NCI-H2196 (cell line): ENCODE results near the gene SLC43A2.
"Not testable (repeated sequence)": the region's sequence is repeated elsewhere in the genome, so short reads cannot be mapped to it uniquely, and the experiment has no call there.

Experiments
- DNase-seq: peaks from one replicate; lab custom pipeline; 2025; ENCODE audit not compliant: unreplicated experiment; lab: John Stamatoyannopoulos, UW

Gene SLC43A2

DNA sequence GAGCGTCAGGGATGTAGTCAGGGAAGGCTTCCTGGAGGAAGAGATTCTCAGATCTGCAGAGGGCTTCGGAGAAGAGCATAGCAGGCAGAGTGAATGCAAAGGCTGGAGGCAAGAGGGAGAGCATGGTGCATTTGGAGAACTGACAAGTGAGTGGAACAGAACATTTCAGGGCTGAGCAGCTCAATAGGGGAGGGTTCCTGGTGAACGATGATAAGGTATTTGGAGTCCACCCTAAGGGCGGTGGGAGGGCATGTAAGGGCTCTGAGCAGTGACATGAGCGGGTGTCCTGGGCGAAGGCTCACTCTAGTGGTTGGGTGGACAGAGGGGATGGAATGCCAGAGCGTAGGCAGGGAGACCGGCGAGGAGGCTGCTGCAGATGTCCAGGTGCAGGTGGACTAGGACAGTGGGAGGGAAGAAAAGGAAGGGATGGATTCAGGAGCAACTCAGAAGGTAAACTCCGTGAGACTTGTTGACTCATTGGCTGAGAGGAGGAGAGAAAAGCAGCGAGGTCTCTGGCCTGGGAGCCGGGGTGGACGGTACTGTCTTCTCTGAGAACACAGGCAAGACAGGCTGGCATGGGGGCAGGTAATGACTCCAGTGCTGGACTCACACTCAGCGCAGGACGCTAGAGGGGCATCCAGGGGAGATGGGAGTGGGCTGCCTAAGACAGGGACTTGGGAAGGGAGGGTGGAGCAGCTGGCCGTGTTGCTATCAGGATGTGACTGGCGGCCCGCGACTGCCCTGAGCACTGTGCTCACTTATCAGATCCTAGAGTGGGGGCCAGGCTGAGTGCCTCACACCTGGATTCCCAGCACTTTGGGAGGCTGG is 64.6 kb downstream of the SLC43A2 start:
- DNase-seq, result no peak

DNA sequence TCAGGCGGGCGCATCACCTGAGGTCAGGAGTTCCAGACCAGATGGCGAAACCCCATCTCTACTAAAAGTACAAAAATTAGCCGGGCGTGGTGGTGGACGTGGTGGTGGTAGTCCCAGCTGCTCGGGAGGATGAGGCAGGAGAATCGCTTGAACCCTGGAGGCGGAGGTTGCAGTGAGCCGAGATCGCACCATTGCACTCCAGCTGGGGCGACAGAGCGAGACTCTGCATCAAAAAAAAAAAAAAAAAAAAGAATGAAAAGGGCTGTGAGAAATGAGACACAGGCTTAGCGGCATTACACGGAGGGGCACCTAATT is 65.2 kb downstream of the SLC43A2 start:
- not testable (repeated sequence) for DNase-seq

DNA sequence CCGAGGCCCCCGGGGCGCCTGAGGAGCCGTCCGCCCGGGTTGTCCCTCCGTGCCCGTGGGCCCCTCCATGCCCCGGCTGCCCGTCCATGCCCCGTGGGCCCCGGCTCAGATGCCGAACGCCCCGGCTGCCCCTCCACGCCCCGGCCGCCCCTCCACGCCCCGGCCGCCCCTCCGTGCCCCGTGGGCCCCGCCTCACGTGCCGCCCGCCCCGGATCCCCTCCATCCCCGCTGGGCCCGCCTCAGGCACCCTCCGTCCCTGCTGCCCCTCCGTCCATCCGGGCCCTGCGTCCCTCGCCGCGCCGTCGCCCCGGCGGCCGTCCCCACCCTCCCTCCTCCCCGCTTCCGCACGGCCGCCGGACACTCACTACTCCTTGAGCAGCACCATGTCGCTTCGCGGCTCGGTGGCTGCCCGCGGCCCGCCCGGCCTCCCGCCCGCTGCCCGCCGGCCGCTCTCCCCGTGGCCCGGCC is 66.4 kb downstream of the SLC43A2 start:
- DNase-seq, result no peak

DNA sequence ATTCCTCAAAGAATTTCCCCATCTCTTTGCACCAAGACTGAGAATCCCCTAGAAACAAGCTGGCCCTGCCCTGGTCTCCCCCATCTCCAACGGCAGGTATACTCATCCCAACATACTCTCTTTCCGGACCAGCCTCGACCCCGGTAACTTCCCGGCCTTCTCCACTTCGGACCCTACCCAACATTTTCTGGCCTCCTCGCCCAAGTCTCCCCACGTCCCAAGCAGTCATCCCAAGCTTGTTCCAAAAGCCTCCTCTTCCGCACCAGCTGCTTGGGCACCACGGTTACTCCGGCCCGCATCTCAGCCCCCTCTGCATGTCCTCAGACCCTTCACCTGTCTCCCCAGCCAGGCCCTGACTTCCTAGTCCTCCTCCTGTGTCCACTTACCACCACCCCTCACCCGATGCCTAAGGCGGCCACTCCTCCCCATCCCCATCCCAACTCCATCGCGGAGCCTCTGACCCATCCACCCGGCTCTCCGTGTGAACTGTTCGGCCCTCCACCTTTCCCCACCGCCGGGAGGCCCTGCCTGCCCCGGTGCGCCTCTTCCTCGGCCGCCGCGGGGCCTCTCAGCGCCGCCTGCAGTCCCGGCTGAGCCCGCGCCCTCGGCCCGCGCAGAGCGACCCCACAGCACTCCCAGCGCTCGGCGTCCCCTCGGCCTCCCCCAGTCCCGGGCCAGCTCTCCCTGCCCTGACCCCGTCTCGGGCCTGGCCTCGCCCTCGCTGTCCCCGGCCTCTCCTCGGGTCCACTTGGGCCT is 67.0 kb downstream of the SLC43A2 start:
- DNase-seq, result no peak

DNA sequence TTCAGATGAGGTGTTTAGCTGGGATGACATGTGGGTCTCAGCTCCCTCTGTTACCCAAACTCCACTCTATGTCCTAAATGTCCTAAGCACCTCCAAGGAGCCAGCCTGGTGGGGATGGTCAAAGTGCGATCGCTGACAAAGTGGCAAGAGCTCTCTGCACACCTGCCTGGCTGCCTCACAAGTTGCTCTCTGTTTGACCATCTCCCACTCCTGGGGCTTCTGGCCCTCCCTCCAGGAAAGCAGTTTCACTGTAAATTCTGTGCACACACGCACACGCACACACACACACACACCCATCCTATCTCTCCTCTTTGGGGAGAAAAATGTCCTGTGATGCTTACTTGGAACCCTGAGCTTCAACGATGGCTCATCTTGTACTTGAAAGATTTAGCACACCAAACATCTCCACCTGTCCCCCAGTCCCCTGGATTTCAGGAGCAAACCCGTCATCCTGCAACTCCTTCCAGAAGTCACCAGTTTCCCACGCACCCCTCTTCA is 67.7 kb downstream of the SLC43A2 start:
- no peak for DNase-seq

DNA sequence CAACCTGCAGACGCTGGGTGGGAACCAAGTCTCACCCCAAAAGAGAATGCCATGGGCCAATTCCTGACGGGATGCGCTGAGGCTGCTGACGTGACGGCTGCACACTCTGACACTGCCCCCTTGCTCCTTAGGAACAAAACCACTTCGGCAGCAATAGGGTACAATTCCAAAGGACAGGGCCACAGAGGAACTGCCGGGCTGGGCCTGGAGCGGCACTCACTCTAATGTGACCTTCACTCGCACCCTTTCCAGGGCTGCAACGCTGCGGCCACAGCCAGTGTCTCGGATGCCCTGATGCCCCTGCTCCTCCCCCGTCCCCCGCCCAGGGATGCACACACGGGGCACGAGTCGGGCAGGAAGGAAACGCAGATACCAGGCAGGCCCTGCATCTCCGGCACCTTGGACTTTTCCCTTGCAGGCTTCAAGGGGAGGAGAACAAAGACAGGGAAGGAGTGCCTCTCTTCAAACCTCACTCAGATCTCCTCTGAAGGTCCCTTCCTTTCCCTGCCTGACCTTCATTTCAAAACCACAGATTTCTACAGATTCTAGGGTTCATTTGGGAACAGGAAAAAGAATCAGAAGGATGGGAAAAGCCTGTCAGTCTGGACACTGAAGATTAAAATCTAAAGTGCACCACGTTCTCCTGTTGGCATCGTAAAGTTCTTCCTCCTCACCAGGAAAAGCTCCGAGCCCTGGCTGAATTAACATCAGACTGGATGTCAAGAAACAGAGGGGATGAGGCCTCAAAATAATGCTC is 68.4 kb downstream of the SLC43A2 start:
- no peak for DNase-seq

DNA sequence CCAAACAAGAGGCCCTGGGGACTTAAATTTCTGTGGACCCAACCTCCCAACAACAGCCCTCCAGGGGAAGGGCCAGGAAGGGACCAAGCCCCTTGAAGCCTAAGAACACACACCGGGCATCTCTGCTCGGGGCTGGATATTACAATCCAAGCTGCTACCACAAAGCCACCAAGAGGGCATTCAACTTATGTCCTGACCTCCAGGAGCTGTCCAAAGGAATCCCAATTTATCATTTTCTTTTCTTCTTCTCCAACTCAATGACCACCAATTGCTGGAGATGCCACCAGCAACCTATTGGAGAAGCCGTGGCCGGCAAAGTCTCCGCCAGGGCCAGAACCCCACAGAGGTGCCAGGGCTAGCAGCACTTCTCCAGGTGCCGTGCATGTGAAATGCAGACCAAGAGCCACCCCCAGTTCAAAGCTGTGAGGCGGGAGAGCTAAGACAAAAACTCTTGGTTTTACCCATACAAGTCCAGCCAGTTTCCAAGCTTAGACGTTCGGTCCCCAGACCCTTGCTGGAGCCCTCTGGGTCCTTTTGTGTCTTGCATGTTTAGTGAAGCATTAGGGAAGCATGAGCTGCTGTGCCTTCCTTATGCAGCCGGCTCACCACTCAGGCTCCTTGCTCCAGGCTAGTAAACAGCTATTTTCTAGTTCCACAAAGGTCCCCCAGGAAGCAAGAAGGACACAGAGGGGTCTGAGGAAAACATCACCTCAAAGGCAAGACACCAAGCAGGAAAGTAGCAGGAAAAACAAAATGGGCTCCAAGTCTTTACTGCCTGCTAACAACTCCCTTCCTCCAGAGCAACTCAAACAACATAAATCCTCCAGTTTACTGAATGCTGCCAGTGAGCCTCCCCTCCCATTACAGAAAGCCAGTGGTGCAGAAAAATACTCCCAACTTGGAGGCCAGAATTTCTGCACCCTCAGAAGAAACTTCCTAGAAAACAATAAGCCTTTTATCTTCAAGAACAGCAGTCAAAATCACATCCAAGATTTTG is 69.3 kb downstream of the SLC43A2 start:
- no peak for DNase-seq

DNA sequence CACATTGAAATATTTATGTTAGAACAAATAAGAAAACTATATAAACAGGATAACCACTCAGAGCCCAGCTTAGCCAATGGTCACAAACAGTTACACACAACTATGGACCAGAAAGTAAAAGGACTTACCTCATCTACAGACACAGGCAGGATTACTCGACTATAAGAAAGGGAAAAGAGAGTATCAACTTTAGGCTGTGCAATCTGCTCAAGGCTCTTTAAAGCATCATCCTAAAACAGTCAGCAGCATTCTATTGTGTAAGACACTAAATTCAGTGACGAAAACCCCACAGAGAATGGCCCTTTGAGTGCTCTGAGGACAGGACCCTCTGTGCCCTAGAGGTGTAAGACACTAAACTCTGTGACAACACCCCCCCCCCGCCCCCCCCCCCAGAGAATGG is 70.2 kb downstream of the SLC43A2 start:
- no peak for DNase-seq

DNA sequence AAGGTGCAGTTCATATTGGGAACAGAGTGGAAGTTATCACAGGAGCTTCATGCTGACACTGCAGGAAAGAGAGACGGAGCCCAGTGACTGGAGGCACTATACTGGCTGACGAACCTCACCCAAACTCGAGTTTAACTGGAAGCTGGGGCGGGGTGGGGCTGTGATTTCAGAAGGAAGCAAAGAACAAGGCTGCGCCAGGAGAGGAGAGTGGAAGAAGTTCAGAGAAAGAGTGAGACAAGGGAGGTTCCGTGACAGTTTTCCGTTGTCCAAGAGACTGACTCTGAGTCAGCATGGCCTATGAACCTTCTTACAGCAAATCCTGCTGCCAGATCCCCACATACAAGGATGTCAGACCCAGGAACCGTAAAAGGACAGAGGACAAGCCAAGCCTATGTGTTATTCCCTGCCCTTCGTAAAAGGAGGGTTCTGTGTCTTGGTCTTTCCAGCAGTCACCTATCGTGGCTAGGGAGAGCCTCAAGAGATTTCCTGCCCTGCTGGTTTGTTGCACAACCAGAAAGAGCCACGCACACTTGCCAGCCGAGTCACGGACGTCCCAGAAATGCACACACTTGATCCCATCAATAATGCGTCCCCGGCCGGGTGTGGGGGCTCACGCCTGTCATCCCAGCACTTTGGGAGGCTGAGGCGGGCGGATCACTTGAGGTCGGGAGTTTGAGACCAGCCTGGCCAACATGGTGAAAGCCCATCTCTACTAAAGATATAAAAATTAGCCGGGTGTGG is 71.1 kb downstream of the SLC43A2 start:
- DNase-seq, result no peak

DNA sequence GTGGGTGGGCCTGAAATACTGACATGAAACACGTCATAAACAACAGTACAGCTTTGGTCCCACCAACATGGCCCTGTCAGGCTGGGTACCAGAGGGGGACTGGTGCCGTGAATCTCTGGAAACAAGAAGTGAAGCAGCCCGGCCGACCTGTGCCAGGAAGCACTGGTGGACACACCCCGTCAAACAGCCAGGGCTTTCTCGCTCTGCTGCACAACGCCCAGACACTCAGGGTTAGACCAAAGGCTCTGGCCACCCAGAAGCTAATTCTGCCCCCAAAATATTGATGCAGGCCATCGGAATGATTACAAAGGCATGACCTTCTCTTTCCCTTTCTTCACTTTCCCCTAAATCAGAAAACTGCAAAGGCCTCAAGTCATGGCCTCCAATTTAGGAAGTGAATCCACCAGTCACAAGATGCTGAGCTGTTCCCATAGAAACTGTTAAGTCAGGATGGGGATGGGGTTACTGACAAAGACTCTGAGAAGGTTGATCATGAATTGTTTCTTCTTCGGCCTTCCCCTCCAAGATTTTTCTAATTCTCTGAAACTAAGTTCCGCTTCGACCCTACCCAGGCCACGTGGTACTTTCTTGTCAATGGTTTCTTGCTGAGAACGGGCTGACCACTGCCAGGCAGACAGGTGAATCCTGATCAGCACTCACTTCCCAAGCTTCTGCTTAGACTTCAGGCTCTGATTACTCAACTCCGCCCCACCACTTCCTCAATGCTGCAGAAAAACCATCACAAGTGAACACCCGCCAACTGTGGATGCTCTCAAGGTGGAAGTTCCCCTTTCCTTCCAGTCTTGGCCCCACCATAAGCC is 72.8 kb downstream of the SLC43A2 start:
- no peak for DNase-seq

DNA sequence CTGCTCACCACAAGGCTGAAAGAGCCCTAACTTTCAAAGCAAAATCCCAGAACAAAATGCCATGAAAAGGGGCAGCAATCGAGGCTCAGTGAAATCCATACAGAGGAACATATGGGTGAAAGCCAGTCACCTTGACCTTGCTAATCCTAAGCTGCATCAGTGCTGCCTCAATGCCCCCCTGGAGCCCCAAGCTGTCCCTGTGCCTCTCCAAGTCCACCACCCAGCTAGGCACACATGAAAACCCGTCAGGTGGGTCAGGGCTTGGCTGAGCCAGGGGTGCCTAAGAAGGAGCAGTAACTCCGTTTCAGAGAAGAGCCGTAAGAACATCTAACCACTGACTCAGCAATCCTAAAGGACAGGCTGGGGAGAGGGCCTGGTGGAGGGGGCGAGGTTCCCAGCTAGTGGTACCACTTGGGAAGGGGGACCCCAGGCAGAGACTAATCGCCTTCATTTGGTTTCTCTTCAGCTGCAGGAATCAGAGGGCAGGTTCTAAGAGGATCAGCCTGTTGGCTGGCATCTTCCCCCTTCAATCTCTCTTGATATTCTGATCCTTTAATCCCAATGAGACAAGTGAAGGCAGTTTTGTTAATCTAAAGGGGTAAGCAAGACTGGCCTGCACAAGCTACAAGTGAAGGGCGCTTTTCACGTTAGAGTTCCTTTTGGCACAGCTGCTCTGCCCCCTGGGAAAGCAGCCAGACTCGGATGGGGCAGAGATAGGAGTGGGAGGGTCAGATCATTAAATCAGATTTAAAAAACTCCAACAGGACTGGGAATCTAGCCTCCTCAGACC is 73.7 kb downstream of the SLC43A2 start:
- no peak for DNase-seq

DNA sequence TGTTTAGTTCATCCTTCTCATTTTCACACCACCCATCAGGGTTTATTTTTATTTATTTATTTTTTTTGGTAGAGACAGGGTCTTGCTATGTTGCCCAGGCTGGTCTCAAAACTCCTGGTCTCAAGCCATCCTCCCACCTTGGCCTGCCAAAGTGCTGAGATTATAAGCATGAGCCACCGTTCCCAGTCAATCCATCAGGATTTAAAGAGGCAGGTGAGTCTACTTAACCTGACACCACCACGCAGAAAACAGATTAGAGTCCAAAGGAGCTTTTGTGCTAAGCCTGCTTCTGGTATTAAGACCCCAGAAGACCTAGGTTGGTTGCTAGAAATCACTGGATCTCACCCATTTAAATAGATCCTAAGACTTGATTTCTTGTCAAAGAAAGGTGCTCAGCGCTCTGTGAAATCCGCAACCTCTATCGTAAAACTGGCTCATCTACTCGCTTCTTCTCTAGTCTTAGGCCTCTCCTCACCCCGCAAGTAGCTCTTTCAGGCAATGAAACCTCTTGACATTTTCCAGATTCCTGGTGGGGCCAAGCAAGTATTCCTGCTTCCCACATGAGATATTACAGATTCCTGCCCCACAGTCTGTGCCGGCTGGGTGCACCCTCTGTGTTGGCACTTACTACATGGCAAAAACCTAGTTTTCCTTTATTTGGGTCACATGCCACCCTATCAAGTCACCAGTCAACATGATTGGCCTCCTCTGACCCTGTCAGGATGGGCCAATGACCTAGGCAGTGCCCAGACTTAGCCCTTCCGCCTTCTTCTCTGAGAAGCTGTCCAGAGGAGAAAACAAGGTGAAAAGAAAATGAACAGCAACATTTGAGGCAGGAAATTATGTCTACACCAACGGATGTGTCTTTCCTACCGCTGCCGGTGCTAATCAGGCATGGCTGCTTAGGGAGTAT is 75.0 kb downstream of the SLC43A2 start:
- no peak for DNase-seq

DNA sequence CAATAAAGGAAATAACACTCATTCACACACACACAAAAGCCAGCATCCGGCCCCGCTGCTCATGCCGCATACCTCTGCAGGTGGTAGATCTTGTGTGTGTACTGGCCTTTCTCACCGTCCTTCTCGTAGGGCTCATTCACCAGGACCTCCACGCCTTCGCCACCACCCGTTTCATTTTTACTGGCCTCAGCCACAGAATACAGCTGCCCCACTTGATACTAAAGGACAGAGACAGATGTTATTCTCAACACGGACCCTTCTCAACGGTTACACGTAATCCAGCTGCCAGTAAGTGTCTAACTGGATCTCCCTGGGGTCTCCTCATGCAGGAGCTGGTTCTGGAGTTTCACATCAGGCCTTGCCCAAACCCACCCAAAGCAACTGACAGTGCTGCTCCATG is 75.7 kb downstream of the SLC43A2 start:
- DNase-seq, result no peak

DNA sequence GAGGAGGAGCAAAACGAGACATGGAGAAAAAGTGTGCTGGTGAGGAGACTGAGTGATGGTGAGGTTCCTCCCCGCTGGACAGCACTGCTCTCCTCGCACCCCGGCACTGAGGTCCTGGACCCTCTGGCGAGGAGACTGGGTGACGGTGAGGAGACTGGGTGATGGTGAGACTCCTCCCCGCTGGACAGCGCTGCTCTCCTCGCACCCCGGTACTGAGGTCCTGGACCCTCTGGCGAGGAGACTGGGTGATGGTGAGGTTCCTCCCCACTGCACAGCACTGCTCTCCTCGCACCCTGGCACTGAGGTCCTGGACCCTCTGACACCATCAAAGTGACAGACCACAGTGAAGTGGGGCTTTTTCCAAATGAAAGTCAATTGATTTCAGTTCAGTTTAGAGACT is 76.9 kb downstream of the SLC43A2 start:
- no peak for DNase-seq

DNA sequence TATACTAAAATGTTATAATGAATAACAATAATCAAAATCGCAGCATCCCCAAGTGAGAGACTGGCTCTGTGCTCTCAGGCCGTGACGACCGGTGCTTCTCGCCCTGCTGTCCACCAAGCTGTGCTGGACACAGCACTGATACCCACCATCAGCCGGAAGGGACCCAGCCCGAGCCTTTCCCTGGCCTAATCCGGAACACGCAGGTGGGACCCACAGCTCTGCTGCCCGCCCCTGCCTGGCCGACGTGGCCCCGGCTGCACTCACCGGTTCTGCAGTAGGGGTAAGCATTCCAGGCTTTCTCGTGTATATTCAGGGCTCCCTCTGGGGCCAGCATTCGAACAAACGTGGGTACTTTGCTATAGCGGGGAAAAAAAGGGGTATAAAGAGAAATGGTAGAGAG is 80.6 kb downstream of the SLC43A2 start:
- no peak for DNase-seq

DNA sequence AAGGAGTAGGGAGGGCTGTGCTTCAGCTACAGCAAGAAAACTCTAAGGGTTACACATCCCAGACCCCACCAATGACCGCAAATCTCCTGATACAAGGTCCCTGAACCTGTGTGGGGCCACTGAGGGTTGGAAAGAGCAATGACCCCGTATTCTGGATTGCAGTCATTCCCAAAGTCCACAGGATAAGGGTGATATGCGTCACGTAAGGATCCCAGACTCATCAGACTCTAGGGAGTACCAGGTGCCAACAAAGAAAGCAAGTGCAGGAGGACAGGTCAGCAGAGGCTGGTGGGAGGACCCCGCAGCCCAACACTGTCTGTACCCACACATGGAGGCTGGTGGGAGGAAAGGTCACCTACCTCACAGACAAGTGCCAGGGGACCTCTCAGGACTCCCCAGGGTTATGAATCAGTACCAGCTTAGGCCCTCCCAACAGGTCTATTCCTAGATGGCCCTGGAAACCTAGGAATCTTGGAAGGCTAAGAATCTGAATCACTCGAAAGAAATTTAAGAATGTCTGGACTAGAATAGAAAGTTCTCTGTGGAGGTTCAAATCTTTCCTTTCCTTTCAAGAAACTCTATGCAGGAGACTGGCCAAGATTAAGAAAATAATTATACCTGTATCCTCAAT is 82.2 kb downstream of the SLC43A2 start:
- DNase-seq, result no peak

DNA sequence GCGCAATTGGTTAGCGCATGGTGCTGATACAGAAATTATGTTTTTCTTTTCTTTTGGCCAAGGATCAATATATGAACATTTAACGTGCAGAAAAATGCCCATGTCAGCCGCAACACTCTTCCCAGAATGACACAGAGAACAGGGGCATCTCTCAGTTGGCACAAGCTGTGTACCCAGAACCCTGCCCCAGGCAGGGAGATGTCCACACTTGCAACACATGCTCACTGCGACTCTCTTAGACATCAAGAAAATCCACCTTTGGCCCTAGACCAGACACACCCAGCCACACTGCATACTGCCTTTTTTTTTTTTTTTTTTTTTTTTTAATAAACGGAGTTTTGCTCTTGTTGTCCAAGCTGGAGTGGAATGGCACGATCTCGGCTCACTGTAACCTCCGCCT is 83.0 kb downstream of the SLC43A2 start:
- no peak for DNase-seq
